Measurements from ENCODE around the gene LRRC4C. TPM values are rescaled to one million over a fixed set of nuclear protein-coding genes. Genes with fewer than 3 reads are reported as not detected.

Gene LRRC4C
- total RNA-seq, 2 donors from 2014 or later = 1.3 TPM; not detected in 1

- intact Hi-C loops (cut with DNase I) = no loop called here
- H3K27me3 ChIP-seq = no peaks in the 10 kb centered on the region
- H3K4me1 ChIP-seq = no peaks in the 10 kb centered on the region
- WGBS, 2 donors = 64 to 75% methylated on average over 4 of the region's 4 CpGs
- no peaks in the 10 kb centered on the region for H3K9me3 ChIP-seq
- H3K27ac ChIP-seq = no peak overlapping the region
- no peaks in the 10 kb centered on the region for H3K36me3 ChIP-seq (replicated peaks in 1 of 2; ENCODE audit: insufficient read depth in 1 of 2, low read depth in 2 of 2)
- DNase-seq = no peak
- no peak for ATAC-seq
- TF ChIP-seq POLR2A (IDR thresholded peaks at IDR 0.05) (no peak), CTCF (IDR thresholded peaks at IDR 0.05) (no peak)
- no peak overlapping the region for H3K4me3 ChIP-seq
Measured at GRCh38 chr11:40713083-40713482, 746.4 kb downstream of the LRRC4C start.

GRCh38 chr11:40701027-40701426, 758.4 kb downstream of the LRRC4C start:
- Histone ChIP-seq H3K4me3 (no peak overlapping the region), H3K36me3 (replicated peaks in 1 of 2; ENCODE audit: insufficient read depth in 1 of 2, low read depth in 2 of 2) (no peaks in the 10 kb centered on the region), H3K4me1 (no peaks in the 10 kb centered on the region), H3K27ac (no peak overlapping the region), H3K9me3 (no peaks in the 10 kb centered on the region), H3K27me3 (no peaks in the 10 kb centered on the region)
- intact Hi-C loops (cut with DNase I) = no loop called here
- WGBS, 2 donors = 49 to 64% methylated on average over 2 of the region's 2 CpGs
- DNase-seq = no peak
- TF ChIP-seq CTCF (IDR thresholded peaks at IDR 0.05) (no peak), POLR2A (IDR thresholded peaks at IDR 0.05) (no peak)
- no peak for ATAC-seq

GRCh38 chr11:40689823-40690222, 769.6 kb downstream of the LRRC4C start:
- ATAC-seq (no peak), DNase-seq (no peak)
- Histone ChIP-seq H3K4me1 (no peaks in the 10 kb centered on the region), H3K27ac (no peak overlapping the region), H3K9me3 (no peaks in the 10 kb centered on the region), H3K36me3 (replicated peaks in 1 of 2; ENCODE audit: insufficient read depth in 1 of 2, low read depth in 2 of 2) (no peaks in the 10 kb centered on the region), H3K27me3 (no peaks in the 10 kb centered on the region), H3K4me3 (no peak overlapping the region)
- TF ChIP-seq POLR2A (IDR thresholded peaks at IDR 0.05) = no peak
- no peak for TF ChIP-seq CTCF (IDR thresholded peaks at IDR 0.05)
- WGBS, 2 donors = 46 to 48% methylated on average over 3 of the region's 3 CpGs
- intact Hi-C loops (cut with DNase I) = no loop called here

GRCh38 chr11:40688369-40688768, 771.1 kb downstream of the LRRC4C start:
- H3K36me3 ChIP-seq (replicated peaks in 1 of 2; ENCODE audit: insufficient read depth in 1 of 2, low read depth in 2 of 2) = no peaks in the 10 kb centered on the region
- DNase-seq = no peak
- TF ChIP-seq POLR2A (IDR thresholded peaks at IDR 0.05) = no peak
- no peak overlapping the region for H3K27ac ChIP-seq
- intact Hi-C loops (cut with DNase I) = no loop called here
- no peaks in the 10 kb centered on the region for H3K27me3 ChIP-seq
- 36 to 50% methylated on average over 4 of the region's 4 CpGs for WGBS, 2 donors
- H3K9me3 ChIP-seq = no peaks in the 10 kb centered on the region
- no peak overlapping the region for H3K4me3 ChIP-seq
- no peak for ATAC-seq
- H3K4me1 ChIP-seq = no peaks in the 10 kb centered on the region

- H3K27ac ChIP-seq = no peak overlapping the region
- H3K36me3 ChIP-seq (replicated peaks in 1 of 2; ENCODE audit: insufficient read depth in 1 of 2, low read depth in 2 of 2) = no peaks in the 10 kb centered on the region
- H3K27me3 ChIP-seq = no peaks in the 10 kb centered on the region
- intact Hi-C loops (cut with DNase I) = no loop called here
- no peaks in the 10 kb centered on the region for H3K9me3 ChIP-seq
- WGBS, 2 donors = 66 to 77% methylated on average over 5 of the region's 5 CpGs
- ATAC-seq (no peak), DNase-seq (no peak)
- no peaks in the 10 kb centered on the region for H3K4me1 ChIP-seq
- no peak overlapping the region for H3K4me3 ChIP-seq
- no peak for TF ChIP-seq CTCF (IDR thresholded peaks at IDR 0.05)
- TF ChIP-seq POLR2A (IDR thresholded peaks at IDR 0.05) = no peak
Measured at GRCh38 chr11:40686765-40687164, 772.7 kb downstream of the LRRC4C start.
